A549 treated with RU486 at 1 μM for 4 hours (cell line): Measurements from ENCODE around the gene ZDHHC7. TPM values are rescaled to one million over a fixed set of nuclear protein-coding genes. Genes with fewer than 3 reads are reported as not detected.

ENCODE experiments used
- total RNA-seq: library from RNA; stranded (reverse); fragments of 200-300 nt; extraction: Qiagen RNA extraction; gene quantifications from 5 replicates; pipeline ENCODE4 v1.2.3, GENCODE V29; 2022; ENCODE audit warnings: low read depth

ZDHHC7 gene, protein sequence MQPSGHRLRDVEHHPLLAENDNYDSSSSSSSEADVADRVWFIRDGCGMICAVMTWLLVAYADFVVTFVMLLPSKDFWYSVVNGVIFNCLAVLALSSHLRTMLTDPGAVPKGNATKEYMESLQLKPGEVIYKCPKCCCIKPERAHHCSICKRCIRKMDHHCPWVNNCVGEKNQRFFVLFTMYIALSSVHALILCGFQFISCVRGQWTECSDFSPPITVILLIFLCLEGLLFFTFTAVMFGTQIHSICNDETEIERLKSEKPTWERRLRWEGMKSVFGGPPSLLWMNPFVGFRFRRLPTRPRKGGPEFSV
- 53.1 to 68.2 TPM (median 64.5 TPM) in 5 replicates for total RNA-seq

DNA sequence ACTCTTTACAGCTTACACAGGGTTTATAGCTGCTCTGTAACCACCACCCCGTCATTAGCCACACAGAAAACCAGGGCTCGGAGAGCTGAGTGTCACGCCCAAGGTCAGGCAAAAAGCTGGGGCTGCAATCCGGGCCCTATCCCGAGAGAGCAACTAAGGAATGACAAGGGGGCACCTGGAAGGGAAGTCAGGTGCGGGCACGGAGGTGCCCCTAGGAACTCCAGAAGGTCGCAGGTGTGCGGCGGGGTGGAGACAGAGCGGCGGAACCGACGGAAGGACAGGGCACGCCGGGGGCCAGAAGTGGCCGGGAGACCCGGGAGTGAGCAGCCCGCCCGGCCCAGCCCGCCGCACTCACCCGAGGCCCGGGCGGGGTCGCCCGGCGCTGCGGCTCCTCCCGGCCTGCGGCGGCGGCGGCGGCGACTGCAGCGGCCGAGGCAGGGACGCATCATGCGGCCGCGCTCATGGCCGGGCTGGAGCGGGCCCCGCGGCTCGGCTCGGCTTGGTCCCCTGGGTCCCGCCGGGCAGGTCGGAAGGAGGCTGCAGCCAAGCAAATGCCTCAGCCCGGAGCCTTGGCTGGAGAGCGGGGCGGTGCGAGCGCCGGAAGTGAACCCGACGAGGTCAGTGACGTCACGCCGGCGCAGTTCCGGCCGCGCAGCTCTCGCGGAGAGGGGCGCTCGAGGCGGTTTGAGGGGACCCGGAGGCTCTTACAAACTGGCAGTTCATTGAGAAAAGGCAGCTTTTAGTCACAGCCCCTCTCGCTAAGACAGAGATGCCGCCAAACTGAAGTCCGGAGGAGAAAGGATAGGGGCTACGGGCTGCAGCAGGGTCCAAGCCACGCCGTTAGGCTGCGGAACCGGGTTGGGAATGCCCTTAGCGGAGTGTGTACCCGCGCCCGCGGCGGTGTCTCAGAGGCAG is at the start of gene ZDHHC7:
ZDHHC7 (minus strand) TSS at position 605 of the 915 bp plus-strand sequence. CDS start 20,917 bp downstream, outside the sequence.

DNA sequence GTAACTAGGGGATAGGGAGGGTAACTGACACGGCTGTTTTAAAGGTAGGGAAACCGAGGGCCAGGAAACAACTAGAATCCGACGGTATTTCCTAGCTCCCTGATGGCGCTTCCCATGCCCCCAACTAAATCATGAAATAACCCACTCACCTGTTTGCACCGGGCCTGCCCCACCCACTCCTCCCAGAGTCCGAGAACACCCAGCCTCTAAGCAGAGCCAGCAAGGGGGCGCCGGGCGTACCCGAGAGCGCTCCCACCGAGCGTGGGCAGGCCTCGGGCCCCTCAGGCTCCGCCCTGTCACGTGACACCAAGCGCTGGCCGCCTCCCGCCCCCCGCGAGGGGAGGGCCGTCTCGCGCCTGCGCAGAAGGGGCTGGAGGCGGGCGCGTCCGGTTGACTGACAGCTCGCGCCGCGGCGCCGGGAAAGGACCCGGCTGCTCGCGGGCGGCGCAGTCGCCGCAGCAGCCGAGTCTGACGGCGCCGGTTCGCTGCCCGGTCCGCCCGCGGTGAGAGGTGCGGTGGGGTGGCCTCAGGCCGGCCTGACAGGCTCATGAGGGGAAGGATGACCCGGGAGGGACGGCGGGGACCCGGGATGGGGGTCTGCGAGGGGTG is 16.1 kb upstream of the ZDHHC7 start, which contains the start of gene KIAA0513:
KIAA0513 (plus strand) TSS at position 447 of the 609 bp plus-strand sequence. CDS start 39,277 bp downstream, outside the sequence.

Other genes starting within 250 kb of the ZDHHC7 start
- 2.7 to 3.8 TPM (median 3.5 TPM) in 5 replicates for gene CRISPLD2, start 191.6 kb downstream of the ZDHHC7 start, total RNA-seq
- gene KIAA0513, start 16.3 kb upstream of the ZDHHC7 start, total RNA-seq, result 1.3 to 2.2 TPM (median 2.0 TPM) in 5 replicates
- 0.10 TPM in 1 of 5 replicates, not detected in the others for gene CIBAR2, start 100.9 kb upstream of the ZDHHC7 start, total RNA-seq